Omental fat pad (tissue), 4 donors: ENCODE results near the gene TPX2. TPM values are rescaled to one million over a fixed set of nuclear protein-coding genes. Genes with fewer than 3 reads are reported as not detected.

Experiments
- ATAC-seq: fragments of 150-250 bp; one replicate; pipeline ENCODE4 v1.9.1; 2016; ENCODE audit warnings: mild to moderate bottlenecking, moderate library complexity; ENCODE audit not compliant: low FRiP score
- DNase-seq: peaks from one replicate; pipeline ENCODE4 v3.0.0-alpha.2; 2019; ENCODE audit warnings: low spot score
- CTCF ChIP-seq, 3 donors: fragments of 450-650 bp; IDR thresholded peaks; one replicate each; pipeline ENCODE4 v1.5.1; 2016 to 2017; ENCODE audit warnings: antibody characterized with exemption in 3 of 3, mild to moderate bottlenecking in 3 of 3, moderate library complexity in 2 of 3
- total RNA-seq, 4 donors: library from RNA; depleted of rRNA; stranded (reverse); fragments of >200 nt; gene quantifications; one replicate each; pipeline ENCODE4 v1.1.0, GENCODE V29; 2016

The TPX2 gene
- total RNA-seq, 4 donors from 2014 or later, result 0.82 to 4.8 (median 0.97) TPM

- no peak for TF ChIP-seq CTCF (IDR thresholded peaks at IDR 0.05)
- no peak for ATAC-seq
- no peak for DNase-seq
Observed at GRCh38 chr20:31803552-31804291, 64.6 kb downstream of the TPX2 start.

- no peak for ATAC-seq
- TF ChIP-seq CTCF (IDR thresholded peaks at IDR 0.05), result no peak
- no peak for DNase-seq
Observed at GRCh38 chr20:31806564-31807355, 67.7 kb downstream of the TPX2 start.

- DNase-seq (no peak), ATAC-seq (no peak)
- TF ChIP-seq CTCF (IDR thresholded peaks at IDR 0.05), result no peak
Observed at GRCh38 chr20:31808481-31808880, 69.4 kb downstream of the TPX2 start.

GRCh38 chr20:31809661-31810060 is 70.6 kb downstream of the TPX2 start:
- no peak for DNase-seq
- ATAC-seq, result no peak
- TF ChIP-seq CTCF (IDR thresholded peaks at IDR 0.05), result no peak

GRCh38 chr20:31811198-31811597 is 72.1 kb downstream of the TPX2 start:
- no peak for ATAC-seq
- TF ChIP-seq CTCF (IDR thresholded peaks at IDR 0.05), result no peak

GRCh38 chr20:31811796-31812728 is 73.0 kb downstream of the TPX2 start:
- TF ChIP-seq CTCF (IDR thresholded peaks at IDR 0.05), result no peak
- ATAC-seq (no peak), DNase-seq (no peak)

More at GRCh38 chr20:31811198-31811597, 72.1 kb downstream of the TPX2 start:
- no peak for DNase-seq
